GM21423 (cell line): ENCODE data around the gene BCKDK.

Experiments
- ATAC-seq: cut with Tn5 transposase; IDR thresholded peaks from one replicate; pipeline ENCODE4 v1.9.1; 2021; ENCODE audit warnings: mild to moderate bottlenecking, moderate library complexity; ENCODE audit not compliant: unreplicated experiment

The BCKDK gene

DNA sequence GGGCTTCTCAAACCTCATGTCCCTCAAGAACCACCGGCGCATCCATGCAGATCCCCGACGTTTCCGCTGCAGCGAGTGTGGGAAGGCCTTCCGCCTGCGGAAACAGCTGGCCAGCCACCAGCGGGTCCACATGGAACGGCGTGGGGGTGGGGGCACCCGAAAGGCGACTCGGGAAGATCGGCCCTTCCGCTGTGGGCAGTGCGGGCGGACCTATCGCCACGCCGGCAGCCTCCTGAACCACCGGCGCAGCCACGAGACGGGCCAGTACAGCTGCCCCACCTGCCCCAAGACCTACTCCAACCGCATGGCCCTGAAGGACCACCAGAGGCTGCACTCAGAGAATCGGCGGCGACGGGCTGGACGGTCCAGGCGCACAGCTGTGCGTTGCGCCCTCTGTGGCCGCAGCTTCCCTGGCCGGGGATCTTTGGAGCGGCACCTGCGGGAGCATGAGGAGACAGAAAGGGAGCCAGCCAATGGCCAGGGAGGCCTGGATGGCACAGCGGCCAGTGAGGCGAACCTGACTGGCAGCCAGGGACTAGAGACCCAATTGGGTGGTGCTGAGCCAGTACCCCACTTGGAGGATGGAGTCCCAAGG lies 28.1 kb upstream of the BCKDK start:
- no peak for ATAC-seq

DNA sequence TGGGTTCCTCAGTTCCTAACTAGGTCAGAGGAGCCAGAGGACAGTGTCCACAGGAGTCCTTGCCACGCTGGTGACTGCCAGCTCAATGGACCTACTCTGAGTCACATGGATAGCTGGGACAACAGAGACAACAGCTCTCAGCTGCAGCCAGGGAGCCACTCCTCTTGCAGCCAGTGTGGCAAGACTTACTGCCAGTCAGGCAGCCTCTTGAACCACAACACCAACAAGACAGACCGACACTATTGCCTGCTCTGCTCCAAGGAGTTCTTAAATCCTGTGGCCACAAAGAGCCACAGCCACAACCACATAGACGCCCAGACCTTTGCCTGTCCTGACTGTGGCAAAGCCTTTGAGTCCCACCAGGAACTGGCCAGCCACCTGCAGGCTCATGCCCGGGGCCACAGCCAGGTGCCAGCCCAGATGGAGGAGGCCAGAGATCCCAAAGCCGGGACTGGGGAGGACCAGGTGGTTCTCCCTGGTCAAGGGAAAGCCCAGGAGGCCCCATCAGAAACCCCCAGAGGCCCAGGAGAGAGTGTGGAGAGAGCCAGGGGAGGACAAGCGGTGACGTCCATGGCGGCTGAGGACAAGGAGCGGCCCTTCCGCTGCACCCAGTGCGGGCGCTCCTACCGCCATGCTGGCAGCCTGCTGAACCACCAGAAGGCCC lies 27.3 kb upstream of the BCKDK start:
- ATAC-seq = no peak

DNA sequence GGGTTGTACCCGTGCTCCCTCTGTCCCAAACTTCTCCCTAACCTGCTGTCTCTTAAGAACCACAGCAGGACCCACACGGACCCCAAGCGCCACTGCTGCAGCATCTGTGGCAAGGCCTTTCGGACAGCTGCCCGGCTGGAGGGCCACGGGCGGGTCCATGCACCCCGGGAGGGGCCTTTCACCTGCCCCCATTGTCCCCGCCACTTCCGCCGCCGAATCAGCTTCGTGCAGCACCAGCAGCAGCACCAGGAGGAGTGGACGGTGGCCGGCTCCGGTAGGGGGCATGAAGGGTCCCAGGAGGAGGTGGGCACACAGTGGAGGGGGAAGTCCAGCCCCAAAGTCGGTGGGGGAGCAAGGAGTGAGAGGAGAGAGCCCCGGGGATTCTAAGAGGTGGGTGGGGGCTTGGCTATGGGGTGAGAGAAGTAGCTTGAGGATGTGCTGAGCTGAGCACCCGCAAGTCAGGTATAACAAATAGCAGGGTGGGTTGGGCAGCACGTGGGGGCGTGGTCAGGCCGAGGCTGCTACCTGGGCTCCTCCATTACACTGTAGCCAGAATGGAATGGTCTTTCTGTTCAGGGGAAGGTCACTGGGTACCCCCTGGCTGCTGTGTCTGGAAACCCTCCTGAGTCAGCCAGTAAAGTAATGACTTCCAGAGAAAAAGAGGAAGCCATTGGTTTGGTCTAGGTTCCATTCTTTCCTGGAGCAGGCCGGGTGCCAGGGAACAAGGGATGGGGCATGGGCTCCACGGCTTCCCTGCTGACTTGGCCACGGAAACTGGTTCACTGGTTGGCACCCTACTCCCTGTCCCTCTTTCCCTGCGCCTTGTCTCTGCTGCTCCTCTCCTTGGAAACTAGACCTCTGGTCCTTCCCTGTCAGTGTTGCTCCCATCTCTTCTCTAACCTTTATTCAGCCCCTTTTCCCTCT lies 26.5 kb upstream of the BCKDK start:
- no peak for ATAC-seq

DNA sequence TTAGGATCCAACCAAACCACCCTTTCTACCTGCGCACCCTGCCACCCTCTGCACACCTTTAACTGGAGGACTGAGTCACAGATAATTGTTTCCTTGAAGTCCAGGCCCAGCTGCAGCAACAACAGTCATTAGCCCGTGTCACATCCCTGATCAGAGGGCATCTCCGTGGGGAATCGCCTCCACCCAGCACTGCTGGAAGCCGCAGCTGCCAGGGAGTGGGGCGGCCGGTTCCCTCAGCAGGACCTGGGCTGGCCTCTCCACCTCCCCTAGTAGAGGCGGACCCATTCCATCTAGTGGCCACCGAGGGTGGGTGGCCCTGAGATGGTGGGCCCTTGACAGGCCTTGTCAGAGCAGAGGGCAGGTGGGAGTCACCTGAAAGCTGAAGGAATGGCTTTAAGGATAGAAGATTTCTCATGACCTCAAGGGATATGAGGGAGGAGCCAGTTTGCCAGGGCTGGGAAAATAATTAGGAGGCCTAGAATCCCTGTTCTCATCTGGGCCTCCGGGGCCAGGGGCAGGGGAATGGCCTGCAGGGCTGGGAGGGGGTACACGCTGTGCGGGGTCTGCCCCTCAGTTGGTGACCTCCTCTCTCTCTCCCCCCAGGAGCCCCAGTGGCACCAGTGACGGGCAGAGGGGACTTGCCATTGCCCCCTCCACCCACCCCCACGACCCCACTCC lies 25.7 kb upstream of the BCKDK start:
- ATAC-seq = no peak

DNA sequence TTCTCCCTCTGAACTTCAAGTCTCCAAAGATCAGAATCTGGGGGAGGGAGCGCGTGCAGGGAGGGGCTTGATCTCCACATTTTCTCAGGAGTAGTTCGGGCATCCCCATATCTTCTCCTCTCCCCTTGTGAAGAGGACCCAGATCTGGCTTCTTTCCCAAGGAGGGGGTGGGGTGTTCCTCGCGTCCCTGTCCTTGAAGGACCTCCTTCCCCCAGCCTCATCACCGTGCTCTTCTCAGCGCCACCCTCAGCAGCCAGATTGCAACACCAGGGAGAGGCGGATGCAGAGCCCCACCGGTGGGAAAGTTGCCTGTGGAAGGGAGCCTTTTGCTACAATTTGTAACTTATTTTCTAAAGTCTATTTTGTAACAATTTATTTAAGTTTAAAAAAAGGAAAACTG lies 25.1 kb upstream of the BCKDK start:
- no peak for ATAC-seq

DNA sequence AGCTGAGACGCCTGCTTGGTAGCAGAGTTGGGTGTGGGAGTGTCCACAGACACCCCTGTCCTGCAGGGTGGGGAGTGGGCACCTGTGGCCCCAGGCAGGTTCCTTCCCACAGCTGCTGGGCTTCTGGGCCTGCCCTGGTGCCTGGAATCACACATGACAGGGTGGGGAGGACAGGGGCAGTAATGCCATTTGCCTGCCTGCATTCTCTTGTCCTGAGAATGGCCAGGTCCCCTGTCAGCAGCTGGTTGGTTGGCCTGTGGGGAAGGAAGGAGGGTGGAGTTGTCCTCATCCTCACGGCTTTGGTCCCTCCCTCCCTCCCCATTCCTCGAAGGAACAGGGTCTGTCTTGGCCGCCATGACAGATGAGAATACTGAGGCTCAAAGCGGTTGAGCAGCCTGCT lies 24.6 kb upstream of the BCKDK start:
- no peak for ATAC-seq

DNA sequence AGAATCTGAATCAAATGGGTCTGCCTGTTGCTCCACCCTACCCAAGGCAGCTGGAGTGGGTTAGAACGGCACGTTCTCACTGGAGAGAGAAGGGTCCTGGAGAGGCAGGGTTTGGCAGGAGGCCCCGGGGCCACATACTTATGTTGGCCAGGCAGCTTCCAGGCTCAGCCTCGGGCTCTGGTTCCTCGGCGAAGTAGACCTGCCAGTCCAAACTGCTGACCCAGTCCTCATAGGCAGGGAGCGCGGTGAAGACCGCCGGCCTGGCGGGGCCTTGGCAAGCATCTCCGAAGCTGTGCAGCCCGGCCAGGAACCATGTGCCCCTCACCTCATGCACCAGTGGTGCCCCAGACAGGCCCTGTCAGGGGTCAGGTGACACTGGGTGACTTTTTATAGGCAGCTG lies 24.2 kb upstream of the BCKDK start:
- no peak for ATAC-seq

DNA sequence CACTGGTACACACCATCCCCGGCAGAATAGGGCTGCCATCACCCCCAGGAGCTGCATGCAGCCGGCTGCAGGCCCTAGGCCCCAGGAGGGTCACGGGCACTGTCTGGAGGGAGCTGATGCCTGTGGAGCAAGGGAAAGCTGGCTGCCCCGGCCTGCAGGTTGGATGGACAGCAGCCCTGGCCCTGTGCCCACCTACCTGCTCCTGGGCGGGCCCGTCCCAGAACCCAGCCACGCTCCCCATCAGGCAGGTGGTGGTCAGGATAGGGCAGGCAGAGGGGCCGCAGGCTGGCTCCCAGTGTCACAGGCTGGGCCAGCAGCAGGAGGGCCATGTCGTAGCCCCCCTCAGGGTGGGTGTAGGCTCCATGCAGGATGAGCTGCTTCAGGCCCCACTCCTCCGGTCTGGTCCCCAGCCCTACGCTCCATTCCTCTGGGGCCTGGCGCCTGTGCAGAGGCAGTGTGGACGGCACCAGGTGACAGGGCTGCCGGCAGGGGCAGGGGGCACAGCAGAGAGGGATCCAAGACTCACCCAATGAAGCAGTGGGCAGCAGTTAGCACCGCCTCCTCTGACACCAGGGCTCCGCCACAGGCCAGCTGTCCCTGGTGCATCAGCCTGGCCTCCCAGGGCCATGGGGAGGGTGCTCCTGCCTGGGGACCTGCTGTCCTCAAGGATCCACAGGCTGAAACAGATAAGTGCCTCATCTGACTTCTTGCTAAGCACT lies 23.4 kb upstream of the BCKDK start:
- ATAC-seq = no peak

DNA sequence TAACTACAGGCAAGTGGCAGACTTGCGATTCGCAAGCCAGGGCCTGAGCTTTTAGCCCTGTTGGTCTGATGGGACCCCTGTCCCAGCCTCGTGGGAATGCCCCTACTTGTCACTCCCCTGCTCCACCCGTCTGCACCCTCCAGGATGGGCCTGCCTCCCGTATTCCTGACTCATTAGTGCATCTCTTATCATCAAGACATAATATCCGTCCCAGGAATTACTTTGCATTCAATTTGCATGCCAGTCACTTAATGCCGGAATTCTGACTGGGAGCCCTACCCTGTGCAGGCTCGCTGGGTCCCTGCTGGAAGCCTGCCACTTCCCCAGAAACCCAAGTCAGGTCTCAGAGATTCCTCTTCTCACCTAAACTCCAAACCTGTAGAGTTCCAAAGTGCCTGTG lies 22.8 kb upstream of the BCKDK start:
- no peak for ATAC-seq

DNA sequence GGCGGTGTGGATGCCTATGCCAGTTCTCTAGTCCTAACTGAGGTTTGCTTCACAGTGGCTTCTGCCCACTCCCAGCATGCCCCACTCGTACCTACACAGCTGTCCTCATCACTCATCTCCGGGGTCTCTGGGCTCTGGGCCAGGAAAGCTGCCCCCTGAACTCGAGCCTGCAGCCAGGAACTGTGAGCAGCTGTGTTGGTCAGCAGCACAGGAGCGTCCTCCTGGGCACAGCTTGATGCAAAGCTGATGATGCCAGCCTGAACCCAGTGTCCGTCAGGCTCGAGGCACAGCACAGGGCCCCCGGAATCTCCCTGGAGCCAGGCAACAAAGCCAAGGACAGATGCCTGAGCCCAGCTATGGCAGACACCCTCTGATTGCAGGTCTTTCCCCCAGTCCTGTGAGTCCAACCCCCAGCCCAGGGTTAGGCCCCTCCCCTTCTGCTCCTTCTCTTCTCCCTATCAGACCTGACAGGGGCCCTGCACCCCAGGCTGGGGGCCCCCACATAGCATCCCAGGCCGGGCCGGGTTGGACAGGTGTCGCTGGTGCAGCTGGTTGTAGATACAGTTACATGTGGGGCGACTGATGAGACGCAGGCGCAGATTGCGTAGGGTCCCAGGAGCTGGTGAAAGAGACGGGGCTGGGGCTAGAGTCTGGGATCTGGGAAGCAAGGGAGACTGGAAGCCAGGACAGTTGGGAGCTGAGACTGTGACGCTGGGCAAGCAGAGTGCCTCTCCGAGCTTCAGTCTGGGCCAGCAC lies 22.1 kb upstream of the BCKDK start:
- no peak for ATAC-seq

DNA sequence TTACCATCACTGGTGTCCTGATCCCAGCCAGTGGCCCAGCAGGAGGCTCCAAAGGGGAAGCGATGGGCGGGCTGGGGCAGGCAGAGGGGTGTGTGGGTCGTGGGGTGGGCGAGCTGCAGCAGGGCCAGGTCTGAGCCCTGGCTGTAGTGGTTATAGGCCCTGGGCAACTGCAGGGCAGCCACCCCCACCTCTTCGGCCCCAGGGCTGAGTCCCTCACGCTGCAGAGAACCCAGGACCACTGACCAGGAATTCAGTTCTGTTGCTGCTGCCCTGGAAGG lies 21.6 kb upstream of the BCKDK start:
- no peak for ATAC-seq

DNA sequence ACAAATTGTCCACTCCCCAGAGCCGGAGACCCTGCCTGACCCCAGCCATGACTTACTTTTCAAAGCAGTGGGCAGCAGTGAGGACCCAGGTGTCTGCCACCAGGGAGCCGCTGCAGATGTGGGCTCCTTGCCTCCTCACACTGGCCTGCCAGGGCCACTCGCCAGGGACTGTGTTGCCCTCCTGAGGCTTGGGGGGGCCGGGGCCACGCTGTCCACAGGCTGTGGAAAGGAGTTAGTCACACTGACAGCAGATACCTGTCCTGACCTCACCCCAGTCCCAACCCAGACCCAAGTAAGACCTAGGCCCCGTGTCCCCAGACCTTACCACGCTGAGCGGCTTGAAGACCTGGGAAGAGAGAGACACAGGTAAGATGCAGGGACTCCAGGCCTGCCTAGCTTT lies 20.7 kb upstream of the BCKDK start:
- ATAC-seq = no peak

DNA sequence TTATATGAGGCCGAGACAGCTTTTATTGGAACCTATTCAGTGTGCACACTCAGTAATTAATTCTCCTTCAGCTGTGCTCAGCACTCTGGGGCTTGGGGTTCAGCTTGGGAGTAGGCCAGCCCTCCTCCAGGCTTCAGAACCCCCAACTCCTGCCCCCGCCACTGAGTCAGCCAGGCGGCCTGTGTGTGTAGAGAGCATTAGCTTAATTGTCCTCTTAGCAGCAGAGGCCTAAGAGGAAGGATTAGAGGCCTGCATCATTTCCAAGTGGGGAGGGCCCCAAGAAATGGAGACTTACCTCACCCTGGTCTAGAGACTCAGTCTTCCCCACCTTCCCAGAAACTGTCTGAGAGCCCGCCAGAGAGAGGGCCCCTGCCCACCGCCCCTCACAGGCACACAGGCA lies 20.2 kb upstream of the BCKDK start:
- no peak for ATAC-seq

DNA sequence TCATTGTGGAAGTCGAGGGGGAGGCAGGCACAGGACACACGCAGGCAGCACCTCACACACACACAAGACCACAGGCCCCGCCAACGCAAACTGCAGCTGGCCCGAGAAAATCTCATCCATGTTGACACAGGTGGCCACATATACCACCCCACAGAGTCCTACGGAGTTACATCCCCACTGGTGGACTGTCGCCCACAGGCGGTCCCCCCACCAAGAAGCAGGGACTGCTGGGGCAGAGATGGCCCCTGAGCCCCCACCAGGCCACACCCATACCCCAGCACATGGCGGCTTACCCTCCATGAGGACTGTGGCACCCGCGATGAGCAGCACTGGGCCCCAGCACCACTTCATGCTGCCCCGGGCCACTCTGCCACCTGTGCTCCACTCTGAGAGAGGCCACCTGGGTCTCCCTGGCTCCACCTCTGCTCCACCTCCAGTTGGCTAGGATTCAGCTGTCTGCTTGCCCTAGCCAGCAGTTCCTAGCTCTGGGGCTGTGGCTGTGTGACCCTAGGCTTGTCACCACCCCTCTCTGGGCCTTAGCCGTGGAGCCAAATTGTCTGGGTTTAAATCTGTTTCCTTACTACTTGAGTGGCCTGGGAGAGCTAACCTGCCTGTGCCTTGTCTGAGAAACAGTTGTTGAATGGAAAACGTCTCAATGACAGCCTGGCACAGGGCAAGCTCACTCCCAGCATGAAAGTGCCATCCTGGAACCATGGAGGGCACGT lies 19.6 kb upstream of the BCKDK start, which contains the start of gene PRSS53:
Gene PRSS53, minus strand, starts transcription at position 485 of the 725 bp plus-strand sequence. Its CDS starts 134 bp downstream, at position 351.
- ATAC-seq = no peak

DNA sequence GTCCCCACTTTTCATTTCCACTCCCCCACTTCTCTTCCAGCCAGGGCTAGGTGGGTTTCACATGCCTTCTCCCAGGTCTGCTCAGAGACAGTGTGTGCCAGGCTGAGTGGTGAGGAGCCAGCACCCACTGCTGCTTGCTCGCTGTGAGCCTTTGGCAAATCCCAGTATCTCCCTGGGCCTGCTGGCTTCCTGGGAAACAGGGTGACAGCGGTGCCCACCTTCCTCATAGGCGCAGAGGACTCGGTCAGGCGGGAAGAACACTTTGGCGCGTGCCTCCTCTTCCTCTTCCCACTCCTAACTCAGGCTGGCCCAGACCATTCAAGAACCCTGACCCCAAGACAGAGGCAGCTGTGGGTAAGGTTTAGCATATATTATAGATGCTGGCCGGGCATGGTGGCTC lies 19.0 kb upstream of the BCKDK start:
- no peak for ATAC-seq

DNA sequence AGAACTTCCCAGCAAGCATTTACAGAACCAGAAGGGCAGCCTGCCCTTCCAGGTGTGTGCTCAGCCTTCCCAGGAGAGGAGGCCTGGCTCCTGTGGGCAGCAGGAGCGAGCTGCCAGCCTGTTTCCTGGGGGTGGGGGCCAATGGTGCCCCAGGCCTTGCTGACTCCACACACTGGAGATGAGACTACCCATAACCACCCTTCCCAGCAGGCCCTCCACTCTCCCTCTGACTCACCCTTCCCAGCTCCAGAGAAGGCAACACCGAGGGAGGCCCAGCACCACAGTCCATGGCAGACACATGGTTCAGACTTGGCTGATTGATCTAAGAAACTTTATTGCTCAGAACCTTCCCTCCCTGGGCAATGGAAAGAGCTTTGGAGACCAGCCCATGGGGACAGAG lies 17.6 kb upstream of the BCKDK start:
- ATAC-seq = no peak

DNA sequence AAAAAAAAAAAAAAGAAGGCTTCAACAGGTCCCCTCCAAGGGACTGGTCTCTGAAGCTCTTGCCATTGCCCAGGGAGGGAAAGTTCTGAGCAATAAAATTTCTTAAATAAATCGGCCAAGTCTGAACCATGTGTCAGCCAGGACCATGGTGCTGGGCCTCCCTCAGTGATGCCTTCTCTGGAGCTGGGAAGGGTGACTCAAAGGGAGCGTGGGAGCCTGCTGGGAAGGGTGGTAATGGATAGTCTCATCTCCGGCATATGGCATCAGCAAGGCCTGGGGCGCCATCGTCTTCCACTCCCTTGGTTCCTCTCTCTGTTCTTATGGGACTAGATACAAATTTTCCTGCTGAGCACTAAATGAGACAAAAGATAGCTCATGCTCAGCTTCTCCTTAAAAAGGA lies 15.9 kb upstream of the BCKDK start:
- no peak for ATAC-seq

DNA sequence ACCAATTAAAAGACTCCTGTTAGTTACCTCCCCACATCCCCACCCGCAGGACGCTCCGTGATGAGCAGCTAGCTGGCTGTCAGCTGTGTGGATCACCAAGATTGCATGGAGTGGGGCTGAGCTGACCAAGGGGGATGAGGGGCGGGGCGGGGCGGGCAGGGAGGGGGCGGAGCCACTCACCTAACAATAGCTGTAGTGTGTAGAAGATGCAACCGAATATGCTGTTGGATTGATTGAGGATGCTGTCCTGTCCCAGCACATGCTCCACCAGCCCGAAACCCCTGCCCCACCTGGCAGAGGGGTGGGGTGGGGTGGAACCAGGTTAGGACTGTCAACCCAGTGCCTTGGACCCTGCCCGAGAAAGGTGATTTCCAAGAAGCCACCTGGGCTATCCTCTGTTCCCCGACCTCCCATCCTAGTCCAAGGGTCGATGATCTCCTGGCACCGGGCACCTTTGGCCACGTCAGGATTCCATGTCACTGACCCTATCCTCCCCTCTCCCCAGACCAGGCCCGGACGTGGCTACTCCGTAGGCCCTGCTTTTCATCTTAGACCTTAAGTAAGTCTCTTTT lies 15.0 kb upstream of the BCKDK start:
- no peak for ATAC-seq

DNA sequence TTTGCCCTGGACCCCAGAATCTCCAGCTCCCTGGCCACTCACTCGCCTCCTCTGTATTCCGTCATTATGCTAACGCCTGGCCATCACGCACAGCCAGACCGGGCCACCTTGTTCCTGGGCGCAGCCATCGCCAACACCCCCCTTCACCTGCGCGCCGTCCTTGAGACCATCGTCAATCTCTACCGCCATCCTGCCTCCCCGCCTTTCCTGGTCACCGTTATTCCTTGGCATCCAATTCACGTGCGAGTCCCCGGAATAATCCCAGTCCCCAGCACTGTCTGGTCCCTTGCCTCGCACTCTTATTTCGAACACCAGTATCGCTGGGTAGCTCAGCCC lies 14.1 kb upstream of the BCKDK start:
- ATAC-seq = peak; percentile 5
